Muscle layer of duodenum (tissue), 2 donors: ENCODE measurements around the gene RCOR2.
A peak's percentile ranks its signal among the peaks of the same experiment; 100 is the strongest.
"Not testable (repeated sequence)": the region's sequence is repeated elsewhere in the genome, so short reads cannot be mapped to it uniquely, and the experiment has no call there.

Source experiments
- H3K27ac ChIP-seq: one replicate; pipeline ENCODE4 v1.7.0; 2013; ENCODE audit warnings: mild to moderate bottlenecking, low read length
- H3K27me3 ChIP-seq: one replicate; pipeline ENCODE4 v1.7.0; 2013; ENCODE audit warnings: low read depth, mild to moderate bottlenecking, control low read depth, low read length
- H3K36me3 ChIP-seq, 2 donors: one replicate each; pipeline ENCODE4 v1.7.0; 2013; ENCODE audit warnings: low read length in 2 of 2, control low read depth in 1 of 2, mild to moderate bottlenecking in 1 of 2; ENCODE audit not compliant: insufficient read depth in 2 of 2, control insufficient read depth in 1 of 2
- H3K4me1 ChIP-seq, 2 donors: one replicate each; pipeline ENCODE4 v1.7.0; 2013; ENCODE audit warnings: low read length in 2 of 2, mild to moderate bottlenecking in 2 of 2, control low read depth in 1 of 2, moderate library complexity in 1 of 2; ENCODE audit not compliant: insufficient read depth in 2 of 2, control insufficient read depth in 1 of 2
- H3K4me3 ChIP-seq, 2 donors: one replicate each; pipeline ENCODE4 v1.7.0; 2013; ENCODE audit warnings: low read length in 2 of 2, low read depth in 1 of 2, mild to moderate bottlenecking in 1 of 2
- H3K9me3 ChIP-seq, 2 donors: one replicate each; pipeline ENCODE4 v1.7.0; 2013; ENCODE audit warnings: low read length in 2 of 2, control low read depth in 1 of 2, mild to moderate bottlenecking in 1 of 2; ENCODE audit not compliant: control insufficient read depth in 1 of 2
- donor health status: healthy.

Gene RCOR2

DNA sequence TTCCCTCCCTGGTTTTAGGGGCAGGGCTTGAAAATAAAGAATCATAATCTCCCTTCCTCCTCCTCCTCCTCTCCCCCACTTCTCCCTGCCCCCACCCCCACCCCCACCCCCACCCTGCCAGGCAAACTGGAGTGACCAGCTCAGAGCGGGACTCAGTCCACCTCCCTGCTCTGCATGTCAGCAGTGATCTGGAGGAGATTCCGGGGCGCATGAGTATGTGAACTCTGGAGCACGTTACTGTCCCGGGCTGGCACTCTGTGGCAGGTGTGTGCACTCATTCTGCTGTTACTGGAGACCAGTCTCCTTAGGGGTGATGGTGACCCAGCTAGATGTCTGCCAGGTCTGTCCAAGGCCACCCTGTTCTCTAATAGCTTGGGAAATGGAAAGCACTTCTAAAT is 44.2 kb downstream of the RCOR2 start:
- H3K9me3 ChIP-seq: no peaks in the 10 kb centered on the region
- H3K4me1 ChIP-seq: peaks cover 30 to 67% of the 10 kb centered on the region in 2 donors
- H3K4me3 ChIP-seq: no peak overlapping the region

GRCh38 chr11:63871962-63872799 is 44.8 kb downstream of the RCOR2 start:
- H3K27me3 ChIP-seq: no peaks in the 10 kb centered on the region
- peaks cover 30 to 67% of the 10 kb centered on the region in 2 donors for H3K4me1 ChIP-seq
- peaks cover 6 to 8% of the 10 kb centered on the region in 2 donors for H3K36me3 ChIP-seq
- no peaks in the 10 kb centered on the region for H3K9me3 ChIP-seq
- peak overlapping the region; percentile 10 for H3K27ac ChIP-seq
- peak overlapping the region in 1 of 2 donors; percentile 5 for H3K4me3 ChIP-seq

More for the DNA sequence above, 44.2 kb downstream of the RCOR2 start:
- Histone ChIP-seq H3K27ac (no peak overlapping the region), H3K27me3 (no peaks in the 10 kb centered on the region), H3K36me3 (peaks cover 6 to 8% of the 10 kb centered on the region in 2 donors)

DNA sequence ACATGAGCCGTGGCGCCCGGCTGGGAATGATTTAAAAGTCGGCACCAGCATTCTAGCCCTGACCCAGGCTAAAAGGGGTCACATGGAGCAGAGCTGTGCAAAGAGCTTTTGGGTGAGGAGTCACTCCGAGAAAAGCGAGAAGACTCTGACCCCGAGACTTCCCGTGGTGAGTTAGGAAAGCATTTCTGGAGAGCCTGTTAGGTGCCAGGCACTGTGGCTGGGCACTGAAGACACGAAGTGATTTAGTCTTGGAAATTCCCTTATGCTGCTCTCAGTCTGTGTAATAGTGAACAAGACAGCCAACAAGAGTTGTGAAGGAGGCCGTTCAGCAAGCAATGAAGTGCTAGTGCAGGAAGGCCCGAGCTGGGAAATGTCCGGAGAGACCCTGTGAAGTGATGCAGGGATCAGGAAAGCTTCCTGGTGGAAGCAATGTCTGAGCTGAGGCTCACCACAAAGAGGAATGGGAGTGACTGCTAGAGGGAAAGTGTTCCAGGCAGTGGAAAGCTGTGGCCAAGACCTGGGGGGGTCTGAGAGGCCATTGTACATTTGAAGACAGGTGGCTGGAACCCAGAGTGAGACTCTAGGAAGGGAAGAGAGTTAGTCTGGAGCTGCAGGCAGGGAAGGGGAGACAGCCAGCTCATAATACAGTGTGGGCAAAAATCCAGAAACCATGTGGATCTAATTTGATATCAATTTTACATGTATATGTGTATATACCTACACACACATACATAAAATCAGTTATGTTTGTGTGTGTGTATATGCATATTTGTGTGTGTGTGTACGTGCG is 46.4 kb downstream of the RCOR2 start:
- Histone ChIP-seq H3K36me3 (peaks cover under 1 to 3% of the 10 kb centered on the region in 2 donors), H3K27me3 (no peaks in the 10 kb centered on the region), H3K9me3 (no peaks in the 10 kb centered on the region), H3K4me3 (no peak overlapping the region), H3K27ac (peak overlapping the region; percentile 27), H3K4me1 (peaks cover 30 to 68% of the 10 kb centered on the region in 2 donors)

DNA sequence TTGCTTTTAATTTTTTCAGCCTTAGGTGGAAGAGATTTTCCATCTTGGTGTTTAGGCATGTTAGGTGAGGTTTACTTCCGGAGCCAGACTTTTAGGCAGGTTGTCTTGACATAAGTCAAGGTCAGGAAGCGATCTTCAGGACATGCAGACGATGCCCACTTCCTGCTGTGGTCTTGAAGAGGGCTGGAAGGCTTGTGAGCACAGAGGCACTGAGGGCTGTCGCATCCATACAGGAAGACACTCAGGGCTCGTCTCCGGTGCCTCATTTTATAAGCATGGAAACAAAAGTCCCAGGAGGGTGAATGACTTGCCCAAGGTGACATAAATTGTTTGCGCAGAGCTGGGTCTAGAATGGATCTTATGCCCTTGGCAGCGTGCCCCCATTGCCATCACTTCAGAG is 47.3 kb downstream of the RCOR2 start:
- Histone ChIP-seq H3K27me3 (no peaks in the 10 kb centered on the region), H3K9me3 (no peaks in the 10 kb centered on the region), H3K27ac (no peak overlapping the region), H3K4me1 (peaks cover 30 to 71% of the 10 kb centered on the region in 2 donors), H3K36me3 (no peaks in the 10 kb centered on the region), H3K4me3 (no peak overlapping the region)

GRCh38 chr11:63869171-63869591 is 47.8 kb downstream of the RCOR2 start:
- Histone ChIP-seq H3K27ac (no peak overlapping the region), H3K27me3 (no peaks in the 10 kb centered on the region), H3K4me1 (peaks cover 30 to 65% of the 10 kb centered on the region in 2 donors), H3K36me3 (no peaks in the 10 kb centered on the region), H3K9me3 (no peaks in the 10 kb centered on the region), H3K4me3 (no peak overlapping the region)

DNA sequence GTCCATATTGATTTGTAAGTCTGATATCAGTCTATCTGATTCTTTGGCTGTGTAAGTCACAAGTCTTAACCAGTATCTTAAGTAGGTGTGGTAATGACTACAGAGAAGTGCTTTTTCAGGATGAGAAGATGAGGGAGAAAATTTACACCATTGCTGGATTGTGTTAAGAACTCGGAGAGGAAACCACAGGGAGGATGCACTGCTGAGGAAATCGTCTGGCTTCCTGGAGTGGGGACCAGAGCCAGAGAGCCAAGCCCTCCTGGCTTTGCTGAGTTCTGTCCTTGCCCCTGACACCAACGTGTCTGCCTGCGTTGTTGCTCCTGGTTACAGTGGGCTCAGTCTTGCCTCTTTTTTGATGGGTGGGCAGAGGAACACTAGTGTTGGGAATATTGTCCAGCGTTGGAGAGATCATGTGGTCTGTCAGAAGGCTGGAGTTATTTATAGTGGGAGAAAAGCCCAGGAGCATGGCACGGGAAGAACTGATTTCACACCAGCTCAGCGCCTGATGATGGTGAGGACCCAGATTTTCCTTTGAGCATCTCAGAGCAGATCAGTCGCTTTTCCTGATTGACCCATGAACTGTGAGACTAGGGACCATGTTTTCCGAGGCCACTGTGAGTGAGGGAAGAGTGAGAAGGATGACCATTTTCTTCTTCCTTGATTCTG is 48.4 kb downstream of the RCOR2 start:
- Histone ChIP-seq H3K36me3 (no peaks in the 10 kb centered on the region), H3K27ac (no peak overlapping the region), H3K4me3 (no peak overlapping the region), H3K4me1 (peaks cover 30 to 59% of the 10 kb centered on the region in 2 donors), H3K9me3 (no peaks in the 10 kb centered on the region), H3K27me3 (no peaks in the 10 kb centered on the region)

- Histone ChIP-seq H3K4me3 (no peak overlapping the region), H3K36me3 (no peaks in the 10 kb centered on the region), H3K27ac (no peak overlapping the region), H3K4me1 (peaks cover 29 to 50% of the 10 kb centered on the region in 2 donors), H3K9me3 (no peaks in the 10 kb centered on the region), H3K27me3 (no peaks in the 10 kb centered on the region)
Measured at GRCh38 chr11:63867511-63867910, 49.5 kb downstream of the RCOR2 start.

DNA sequence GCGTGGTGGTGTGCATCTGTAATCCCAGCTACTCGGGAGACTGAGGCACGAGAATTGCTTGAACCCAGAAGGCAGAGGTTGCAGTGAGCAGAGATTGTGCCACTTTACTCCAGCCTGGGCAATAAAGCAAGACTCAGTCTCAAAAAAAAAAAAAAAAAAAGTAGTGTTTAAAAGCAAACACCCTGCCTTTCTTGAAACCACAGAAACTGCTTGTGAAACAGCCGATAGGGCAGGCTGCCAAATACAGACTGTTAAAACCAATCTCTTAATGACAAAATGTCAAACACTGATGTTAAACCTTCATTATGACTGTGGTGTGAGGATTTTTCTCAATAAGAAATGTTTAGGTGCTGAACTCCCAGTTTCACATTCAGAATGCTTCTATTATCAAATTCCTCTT is 50.8 kb downstream of the RCOR2 start:
- H3K9me3 ChIP-seq: no peaks in the 10 kb centered on the region
- H3K4me1 ChIP-seq: peaks cover 21 to 38% of the 10 kb centered on the region in 2 donors
- peaks cover 6% of the 10 kb centered on the region in 2 donors for H3K36me3 ChIP-seq
- no peaks in the 10 kb centered on the region for H3K27me3 ChIP-seq
- H3K4me3 ChIP-seq: no peak overlapping the region
- no peak overlapping the region for H3K27ac ChIP-seq

DNA sequence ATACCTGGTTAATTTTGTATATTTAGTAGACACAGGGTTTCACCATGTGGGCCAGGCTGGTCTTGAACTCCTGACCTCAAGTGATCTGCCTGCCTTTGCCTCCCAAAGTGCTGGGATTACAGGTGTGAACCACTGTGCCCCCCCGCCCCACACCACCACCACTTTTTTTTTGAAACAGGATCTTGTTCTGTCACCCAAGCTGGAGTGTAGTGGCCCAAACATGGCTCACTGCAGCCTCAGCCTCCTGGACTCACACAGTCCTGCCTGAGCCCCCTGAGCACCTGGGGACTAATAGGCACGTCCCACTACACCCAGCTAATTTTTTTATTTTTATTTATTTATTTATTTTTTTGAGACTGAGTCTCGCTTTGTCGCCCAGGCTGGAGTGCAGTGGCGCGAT is 53.3 kb downstream of the RCOR2 start:
- H3K36me3 ChIP-seq, H3K4me3 ChIP-seq, H3K9me3 ChIP-seq, H3K27ac ChIP-seq, H3K27me3 ChIP-seq: not testable (repeated sequence)
- peaks cover 5 to 16% of the 10 kb centered on the region in 2 donors for H3K4me1 ChIP-seq

DNA sequence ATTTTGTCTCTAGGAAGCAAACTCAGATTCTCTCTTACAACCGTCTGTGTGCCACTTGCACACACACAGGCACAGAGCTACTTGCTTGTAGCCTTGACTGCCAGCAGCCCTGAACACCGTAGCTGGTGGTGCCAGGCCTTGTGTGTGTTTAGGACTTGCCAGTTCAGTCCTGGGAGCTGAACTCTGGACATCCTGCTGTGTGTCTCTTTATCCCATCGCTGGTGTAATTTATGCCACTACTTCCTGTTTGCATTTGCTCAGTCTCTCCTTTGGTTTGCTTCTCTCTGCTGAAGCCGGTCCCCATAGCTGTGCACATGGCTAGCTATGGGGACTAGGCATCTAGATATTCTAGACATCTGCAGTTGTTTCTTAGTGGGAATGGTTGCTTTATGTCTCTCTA is 54.0 kb downstream of the RCOR2 start:
- Histone ChIP-seq H3K36me3 (peaks cover 6% of the 10 kb centered on the region in 2 donors), H3K27me3 (no peaks in the 10 kb centered on the region), H3K9me3 (no peaks in the 10 kb centered on the region), H3K27ac (peak overlapping the region; percentile 30), H3K4me1 (peaks cover 0 to 12% of the 10 kb centered on the region in 2 donors), H3K4me3 (no peak overlapping the region)
